ENCODE results near the gene NAV2.

Gene NAV2

GRCh38 chr11:19719960-19720359 is 7.3 kb downstream of the NAV2 start:
- DNase-seq (ENCODE audit: low spot score in 2 of 2), result no peak
- no peak for ATAC-seq (ENCODE audit: low read depth)
- no peaks in the 10 kb centered on the region for H3K9me3 Mint-ChIP-seq
- no peak overlapping the region for H3K27ac Mint-ChIP-seq
- H3K36me3 Mint-ChIP-seq, result no peaks in the 10 kb centered on the region
- no peaks in the 10 kb centered on the region for H3K4me1 Mint-ChIP-seq
- H3K4me3 Mint-ChIP-seq, result no peak overlapping the region
- peaks cover 9% of the 10 kb centered on the region for H3K27me3 Mint-ChIP-seq

- H3K4me1 Mint-ChIP-seq, result no peaks in the 10 kb centered on the region
- H3K4me3 Mint-ChIP-seq, result no peak overlapping the region
- no peaks in the 10 kb centered on the region for H3K9me3 Mint-ChIP-seq
- DNase-seq (ENCODE audit: low spot score in 2 of 2), result no peak
- peaks cover 6% of the 10 kb centered on the region for H3K27me3 Mint-ChIP-seq
- no peak for ATAC-seq (ENCODE audit: low read depth)
- no peak overlapping the region for H3K27ac Mint-ChIP-seq
- no peaks in the 10 kb centered on the region for H3K36me3 Mint-ChIP-seq
These were observed 8.5 kb downstream of the NAV2 start for GRCh38 chr11:19721176-19721575.

- DNase-seq (ENCODE audit: low spot score in 2 of 2) (no peak), ATAC-seq (ENCODE audit: low read depth) (no peak)
- H3K4me3 Mint-ChIP-seq, result no peak overlapping the region
- peaks cover 4% of the 10 kb centered on the region for H3K27me3 Mint-ChIP-seq
- H3K9me3 Mint-ChIP-seq, result no peaks in the 10 kb centered on the region
- no peak overlapping the region for H3K27ac Mint-ChIP-seq
- no peaks in the 10 kb centered on the region for H3K36me3 Mint-ChIP-seq
- H3K4me1 Mint-ChIP-seq, result no peaks in the 10 kb centered on the region
These were observed 10.1 kb downstream of the NAV2 start for GRCh38 chr11:19722702-19723101.

- Mint-ChIP-seq H3K27ac (no peak overlapping the region), H3K4me3 (no peak overlapping the region), H3K27me3 (peaks cover 4% of the 10 kb centered on the region), H3K9me3 (no peaks in the 10 kb centered on the region), H3K4me1 (no peaks in the 10 kb centered on the region), H3K36me3 (no peaks in the 10 kb centered on the region)
- ATAC-seq (ENCODE audit: low read depth), result no peak
- no peak for DNase-seq (ENCODE audit: low spot score in 2 of 2)
These were observed 11.1 kb downstream of the NAV2 start for GRCh38 chr11:19723572-19724342.

GRCh38 chr11:19724765-19725164 is 12.1 kb downstream of the NAV2 start:
- Mint-ChIP-seq H3K27me3 (peaks cover 8% of the 10 kb centered on the region), H3K9me3 (no peaks in the 10 kb centered on the region), H3K27ac (no peak overlapping the region), H3K4me1 (no peaks in the 10 kb centered on the region), H3K4me3 (no peak overlapping the region), H3K36me3 (no peaks in the 10 kb centered on the region)
- DNase-seq (ENCODE audit: low spot score in 2 of 2) (no peak), ATAC-seq (ENCODE audit: low read depth) (no peak)

GRCh38 chr11:19725379-19726079 is 12.9 kb downstream of the NAV2 start:
- no peak overlapping the region for H3K4me3 Mint-ChIP-seq
- no peaks in the 10 kb centered on the region for H3K4me1 Mint-ChIP-seq
- H3K27me3 Mint-ChIP-seq, result peaks cover 8% of the 10 kb centered on the region
- H3K9me3 Mint-ChIP-seq, result no peaks in the 10 kb centered on the region
- DNase-seq (ENCODE audit: low spot score in 2 of 2) (no peak), ATAC-seq (ENCODE audit: low read depth) (no peak)
- no peaks in the 10 kb centered on the region for H3K36me3 Mint-ChIP-seq
- no peak overlapping the region for H3K27ac Mint-ChIP-seq

GRCh38 chr11:19727246-19727645 is 14.6 kb downstream of the NAV2 start:
- no peak overlapping the region for H3K4me3 Mint-ChIP-seq
- no peaks in the 10 kb centered on the region for H3K9me3 Mint-ChIP-seq
- H3K36me3 Mint-ChIP-seq, result no peaks in the 10 kb centered on the region
- H3K27ac Mint-ChIP-seq, result no peak overlapping the region
- no peaks in the 10 kb centered on the region for H3K4me1 Mint-ChIP-seq
- DNase-seq (ENCODE audit: low spot score in 2 of 2), result no peak
- H3K27me3 Mint-ChIP-seq, result peaks cover 11% of the 10 kb centered on the region
- no peak for ATAC-seq (ENCODE audit: low read depth)

- Mint-ChIP-seq H3K27me3 (peaks cover 8% of the 10 kb centered on the region), H3K9me3 (no peaks in the 10 kb centered on the region), H3K4me1 (no peaks in the 10 kb centered on the region), H3K4me3 (no peak overlapping the region), H3K36me3 (no peaks in the 10 kb centered on the region), H3K27ac (no peak overlapping the region)
- ATAC-seq (ENCODE audit: low read depth) (no peak), DNase-seq (ENCODE audit: low spot score in 2 of 2) (no peak)
These were observed 15.8 kb downstream of the NAV2 start for GRCh38 chr11:19728436-19728835.

GRCh38 chr11:19729141-19729540 is 16.5 kb downstream of the NAV2 start:
- H3K27me3 Mint-ChIP-seq, result peaks cover 12% of the 10 kb centered on the region
- no peak overlapping the region for H3K4me3 Mint-ChIP-seq
- DNase-seq (ENCODE audit: low spot score in 2 of 2) (no peak), ATAC-seq (ENCODE audit: low read depth) (no peak)
- no peaks in the 10 kb centered on the region for H3K36me3 Mint-ChIP-seq
- H3K4me1 Mint-ChIP-seq, result no peaks in the 10 kb centered on the region
- H3K9me3 Mint-ChIP-seq, result no peaks in the 10 kb centered on the region
- H3K27ac Mint-ChIP-seq, result no peak overlapping the region

GRCh38 chr11:19730373-19730772 is 17.7 kb downstream of the NAV2 start:
- ATAC-seq (ENCODE audit: low read depth) (no peak), DNase-seq (ENCODE audit: low spot score in 2 of 2) (no peak)
- H3K36me3 Mint-ChIP-seq, result no peaks in the 10 kb centered on the region
- no peaks in the 10 kb centered on the region for H3K4me1 Mint-ChIP-seq
- no peaks in the 10 kb centered on the region for H3K9me3 Mint-ChIP-seq
- peaks cover 12% of the 10 kb centered on the region for H3K27me3 Mint-ChIP-seq
- H3K4me3 Mint-ChIP-seq, result no peak overlapping the region
- no peak overlapping the region for H3K27ac Mint-ChIP-seq

- ATAC-seq (ENCODE audit: low read depth), result no peak
- DNase-seq (ENCODE audit: low spot score in 2 of 2), result no peak
- Mint-ChIP-seq H3K27ac (no peak overlapping the region), H3K36me3 (no peaks in the 10 kb centered on the region), H3K9me3 (no peaks in the 10 kb centered on the region), H3K4me3 (no peak overlapping the region), H3K27me3 (peaks cover 7% of the 10 kb centered on the region), H3K4me1 (no peaks in the 10 kb centered on the region)
These were observed 21.5 kb downstream of the NAV2 start for GRCh38 chr11:19734171-19734570.

GRCh38 chr11:19735157-19735908 is 22.7 kb downstream of the NAV2 start:
- no peaks in the 10 kb centered on the region for H3K36me3 Mint-ChIP-seq
- no peaks in the 10 kb centered on the region for H3K9me3 Mint-ChIP-seq
- no peaks in the 10 kb centered on the region for H3K4me1 Mint-ChIP-seq
- ATAC-seq (ENCODE audit: low read depth), result no peak
- H3K27ac Mint-ChIP-seq, result no peak overlapping the region
- peaks cover 7% of the 10 kb centered on the region for H3K27me3 Mint-ChIP-seq
- H3K4me3 Mint-ChIP-seq, result no peak overlapping the region
- no peak for DNase-seq (ENCODE audit: low spot score in 2 of 2)

GRCh38 chr11:19735909-19736498 is 23.4 kb downstream of the NAV2 start:
- ATAC-seq (ENCODE audit: low read depth) (no peak), DNase-seq (ENCODE audit: low spot score in 2 of 2) (no peak)
- H3K4me1 Mint-ChIP-seq, result no peaks in the 10 kb centered on the region
- H3K27me3 Mint-ChIP-seq, result peaks cover 7% of the 10 kb centered on the region
- no peaks in the 10 kb centered on the region for H3K9me3 Mint-ChIP-seq
- H3K4me3 Mint-ChIP-seq, result no peak overlapping the region
- no peak overlapping the region for H3K27ac Mint-ChIP-seq
- no peaks in the 10 kb centered on the region for H3K36me3 Mint-ChIP-seq

- ATAC-seq (ENCODE audit: low read depth) (no peak), DNase-seq (ENCODE audit: low spot score in 2 of 2) (no peak)
- H3K36me3 Mint-ChIP-seq, result no peaks in the 10 kb centered on the region
- H3K4me3 Mint-ChIP-seq, result no peak overlapping the region
- peaks cover 4% of the 10 kb centered on the region for H3K27me3 Mint-ChIP-seq
- H3K4me1 Mint-ChIP-seq, result no peaks in the 10 kb centered on the region
- no peaks in the 10 kb centered on the region for H3K9me3 Mint-ChIP-seq
- H3K27ac Mint-ChIP-seq, result no peak overlapping the region
These were observed 24.2 kb downstream of the NAV2 start for GRCh38 chr11:19736831-19737230.

Measured in memory B cell (primary cell).